Liver (tissue), 9 donors: ENCODE data around the gene ACOT12. TPM values are rescaled to one million over a fixed set of nuclear protein-coding genes. Genes with fewer than 3 reads are reported as not detected.

Experiments used
- DNase-seq: peaks from one replicate; pipeline ENCODE4 v3.0.0-alpha.2; 2017; ENCODE audit warnings: low spot score
- H3K27ac ChIP-seq, 2 donors: one replicate each; pipeline ENCODE4 v1.7.0; 2013; ENCODE audit warnings: inconsistent platforms in 2 of 2, low read length in 2 of 2, control low read depth in 1 of 2, low read depth in 1 of 2, mild to moderate bottlenecking in 1 of 2
- H3K27me3 ChIP-seq, 4 donors: one replicate each; pipeline versions ENCODE4 v1.6.1 to v1.7.0; 2013; ENCODE audit warnings: low read length in 3 of 4, inconsistent platforms in 1 of 4, mild to moderate bottlenecking in 1 of 4, moderate library complexity in 1 of 4; ENCODE audit not compliant: control insufficient read depth in 4 of 4, insufficient read depth in 4 of 4
- H3K36me3 ChIP-seq, 4 donors: one replicate each; pipeline versions ENCODE4 v1.6.1 to v1.7.0; 2013; ENCODE audit warnings: low read length in 3 of 4, mild to moderate bottlenecking in 3 of 4, low read depth in 1 of 4, moderate library complexity in 1 of 4; ENCODE audit not compliant: control insufficient read depth in 4 of 4, insufficient read depth in 3 of 4
- H3K4me1 ChIP-seq, 4 donors: one replicate each; pipeline versions ENCODE4 v1.6.1 to v1.7.0; 2013; ENCODE audit warnings: low read length in 3 of 4, mild to moderate bottlenecking in 3 of 4, moderate library complexity in 1 of 4; ENCODE audit not compliant: control insufficient read depth in 4 of 4, insufficient read depth in 4 of 4
- H3K4me3 ChIP-seq, 3 donors: one replicate each; pipeline versions ENCODE4 v1.6.1 to v1.7.0; 2013; ENCODE audit warnings: low read length in 3 of 3, control low read depth in 1 of 3, low read depth in 1 of 3, mild to moderate bottlenecking in 1 of 3
- H3K9ac ChIP-seq, 2 donors: one replicate each; pipeline ENCODE4 v1.7.0; 2013; ENCODE audit warnings: low read length in 2 of 2, mild to moderate bottlenecking in 2 of 2, moderate library complexity in 2 of 2, control low read depth in 1 of 2, low read depth in 1 of 2
- H3K9me3 ChIP-seq, 4 donors: one replicate each; pipeline versions ENCODE4 v1.6.1 to v1.7.0; 2013; ENCODE audit warnings: low read length in 3 of 4; ENCODE audit not compliant: control insufficient read depth in 4 of 4
- ATF3 ChIP-seq: IDR thresholded peaks from 2 replicates; pipeline ENCODE4 v1.6.1; 2016; ENCODE audit warnings: antibody characterized with exemption
- CTCF ChIP-seq: fragments of 150-350 bp; IDR thresholded peaks from 2 replicates; pipeline ENCODE4 v1.5.1; 2017; ENCODE audit warnings: improper control_type of control experiment, low read depth, low read length; ENCODE audit not compliant: missing input control
- EGR1 ChIP-seq, 2 donors: IDR thresholded peaks; 2 replicates each; pipeline ENCODE4 v1.6.1; 2016 to 2018; ENCODE audit warnings: antibody characterized with exemption in 2 of 2, low read depth in 2 of 2
- FOXA1 ChIP-seq: IDR thresholded peaks from 2 replicates; pipeline ENCODE4 v1.6.1; 2016; ENCODE audit warnings: antibody characterized with exemption
- FOXA2 ChIP-seq: IDR thresholded peaks from 2 replicates; pipeline ENCODE4 v1.6.1; 2016; ENCODE audit warnings: antibody characterized with exemption
- GABPA ChIP-seq, 2 donors: IDR thresholded peaks in 1 of 2; conservative IDR thresholded peaks in 1 of 2; 2 replicates each; pipeline ENCODE4 v1.6.1; 2016; ENCODE audit warnings: antibody characterized with exemption in 2 of 2, mild to moderate bottlenecking in 1 of 2, moderate library complexity in 1 of 2
- HNF4A ChIP-seq, 2 donors: conservative IDR thresholded peaks; 2 replicates each; pipeline ENCODE4 v1.6.1; 2016; ENCODE audit warnings: antibody characterized with exemption in 2 of 2, mild to moderate bottlenecking in 2 of 2
- HNF4G ChIP-seq: IDR thresholded peaks from 2 replicates; pipeline ENCODE4 v1.6.1; 2016; ENCODE audit warnings: antibody characterized with exemption
- JUND ChIP-seq, 2 donors: IDR thresholded peaks; 2 replicates each; pipeline ENCODE4 v1.6.1; 2016; ENCODE audit warnings: antibody characterized with exemption in 2 of 2
- MAX ChIP-seq: IDR thresholded peaks from 2 replicates; pipeline ENCODE4 v1.6.1; 2016; ENCODE audit warnings: antibody characterized with exemption
- NR2F2 ChIP-seq: IDR thresholded peaks from 2 replicates; pipeline ENCODE4 v1.6.1; 2016; ENCODE audit warnings: antibody characterized with exemption
- RAD21 ChIP-seq, 2 donors: IDR thresholded peaks; 2 replicates each; pipeline ENCODE4 v1.6.1; 2016; ENCODE audit warnings: antibody characterized with exemption in 2 of 2, mild to moderate bottlenecking in 2 of 2
- REST ChIP-seq: IDR thresholded peaks from 2 replicates; pipeline ENCODE4 v1.6.1; 2016; ENCODE audit warnings: antibody characterized with exemption, mild to moderate bottlenecking
- RXRA ChIP-seq, 2 donors: IDR thresholded peaks; 2 replicates each; pipeline ENCODE4 v1.6.1; 2017 to 2018; ENCODE audit warnings: antibody characterized with exemption in 2 of 2, mild to moderate bottlenecking in 1 of 2
- SP1 ChIP-seq: IDR thresholded peaks from 2 replicates; pipeline ENCODE4 v1.6.1; 2018; ENCODE audit warnings: antibody characterized with exemption, mild to moderate bottlenecking
- YY1 ChIP-seq: IDR thresholded peaks from 2 replicates; pipeline ENCODE4 v1.6.1; 2016; ENCODE audit warnings: antibody characterized with exemption, mild to moderate bottlenecking
- ZBTB33 ChIP-seq: IDR thresholded peaks from 2 replicates; pipeline ENCODE4 v1.6.1; 2016; ENCODE audit warnings: antibody characterized with exemption
- WGBS: extraction: QIAGEN DNeasy Blood & Tissue Kit; methylation state at CpG from one replicate; pipeline ENCODE4 v1.1.7; 2013; 5-methylcytosine and 5-hydroxymethylcytosine counted together
- polyA plus RNA-seq, 2 donors: library from polyadenylated mRNA; stranded (reverse) in 1 of 2; unstranded in 1 of 2; fragments of 200-250 nt in 1 of 2; fragments of >200 nt in 1 of 2; fragmentation: Nextera tagmentation in 1 of 2; extraction: Ambion mirVana in 1 of 2; gene quantifications; one replicate each; pipeline versions ENCODE4 v1.2.1 to v1.2.3, GENCODE V29; 2013 to 2015
- total RNA-seq, 2 donors: library from RNA; depleted of rRNA; stranded (reverse); fragments of >200 nt; gene quantifications; one replicate each; pipeline ENCODE4 v1.2.3, GENCODE V29; 2014
- donor health status: healthy.
- donor health status: healthy.
- donor health status: healthy.
- donor health status: healthy.
- donor health status: healthy.

ACOT12 gene
- total and polyA plus RNA-seq, 4 donors: 16.9 to 76.4 (median 38.8) TPM

- H3K9ac ChIP-seq: no peak overlapping the region
- H3K27ac ChIP-seq: peak overlapping the region in 1 of 2 donors; percentile 2
- H3K36me3 ChIP-seq: peaks cover 0 to 2% (median 0%) of the 10 kb centered on the region in 4 donors
- DNase-seq: no peak
- TF ChIP-seq HNF4A (conservative IDR thresholded peaks at IDR 0.05) (no peak), FOXA1 (no peak), CTCF (no peak), SP1 (no peak), ATF3 (no peak), YY1 (no peak), NR2F2 (no peak), ZBTB33 (no peak), FOXA2 (no peak), JUND (IDR thresholded peaks at IDR 0.05) (no peak), HNF4G (no peak), RXRA (IDR thresholded peaks at IDR 0.05) (no peak)
- no peaks in the 10 kb centered on the region for H3K9me3 ChIP-seq
- H3K27me3 ChIP-seq: no peaks in the 10 kb centered on the region
- H3K4me1 ChIP-seq: peaks cover 3 to 34% (median 28%) of the 10 kb centered on the region in 4 donors
- WGBS: 85% methylated on average over 4 of the region's 4 CpGs
- H3K4me3 ChIP-seq: no peak overlapping the region
Measured at GRCh38 chr5:81349161-81349560, 44.8 kb downstream of the ACOT12 start.

GRCh38 chr5:81345411-81346003 lies 48.4 kb downstream of the ACOT12 start:
- Histone ChIP-seq H3K27me3 (no peaks in the 10 kb centered on the region), H3K9ac (no peak overlapping the region), H3K27ac (peak overlapping the region in 1 of 2 donors; percentile 40), H3K9me3 (no peaks in the 10 kb centered on the region), H3K4me3 (no peak overlapping the region), H3K4me1 (peaks cover 2 to 16% (median 9%) of the 10 kb centered on the region in 4 donors), H3K36me3 (peaks cover 0 to 14% (median 7%) of the 10 kb centered on the region in 4 donors)
- no peak for DNase-seq
- 87% methylated on average over 5 of the region's 5 CpGs for WGBS
- no peak for TF ChIP-seq HNF4G
- TF ChIP-seq RXRA (IDR thresholded peaks at IDR 0.05): peak in 1 of 2 donors; percentile 10

GRCh38 chr5:81344736-81345135 lies 49.2 kb downstream of the ACOT12 start:
- Histone ChIP-seq H3K9me3 (no peaks in the 10 kb centered on the region), H3K27ac (peak overlapping the region; percentile 7 to 40), H3K4me3 (no peak overlapping the region), H3K9ac (no peak overlapping the region), H3K36me3 (peaks cover 0 to 14% (median 7%) of the 10 kb centered on the region in 4 donors), H3K4me1 (peaks cover 2 to 16% (median 9%) of the 10 kb centered on the region in 4 donors), H3K27me3 (no peaks in the 10 kb centered on the region)
- WGBS: 70% methylated on average over 13 of the region's 13 CpGs
- DNase-seq: no peak
- peak; percentile 71 to 78 for TF ChIP-seq HNF4A (conservative IDR thresholded peaks at IDR 0.05)
- TF ChIP-seq ZBTB33: peak; percentile 22
- no peak for TF ChIP-seq FOXA1
- no peak for TF ChIP-seq YY1
- peak in 1 of 2 donors; percentile 20 for TF ChIP-seq GABPA (IDR thresholded peaks at IDR 0.05 in 1 of 2, conservative IDR thresholded peaks at IDR 0.05 in 1 of 2)
- TF ChIP-seq EGR1 (IDR thresholded peaks at IDR 0.05; ENCODE audit: low read depth in 2 of 2): no peak
- peak; percentile 55 for TF ChIP-seq MAX
- TF ChIP-seq RAD21 (IDR thresholded peaks at IDR 0.05): peak; percentile 21 to 40
- peak; percentile 71 to 82 for TF ChIP-seq RXRA (IDR thresholded peaks at IDR 0.05)
- peak; percentile 68 for TF ChIP-seq REST
- TF ChIP-seq FOXA2: peak; percentile 51
